ENCODE measurements around the gene NT5E.

DNA sequence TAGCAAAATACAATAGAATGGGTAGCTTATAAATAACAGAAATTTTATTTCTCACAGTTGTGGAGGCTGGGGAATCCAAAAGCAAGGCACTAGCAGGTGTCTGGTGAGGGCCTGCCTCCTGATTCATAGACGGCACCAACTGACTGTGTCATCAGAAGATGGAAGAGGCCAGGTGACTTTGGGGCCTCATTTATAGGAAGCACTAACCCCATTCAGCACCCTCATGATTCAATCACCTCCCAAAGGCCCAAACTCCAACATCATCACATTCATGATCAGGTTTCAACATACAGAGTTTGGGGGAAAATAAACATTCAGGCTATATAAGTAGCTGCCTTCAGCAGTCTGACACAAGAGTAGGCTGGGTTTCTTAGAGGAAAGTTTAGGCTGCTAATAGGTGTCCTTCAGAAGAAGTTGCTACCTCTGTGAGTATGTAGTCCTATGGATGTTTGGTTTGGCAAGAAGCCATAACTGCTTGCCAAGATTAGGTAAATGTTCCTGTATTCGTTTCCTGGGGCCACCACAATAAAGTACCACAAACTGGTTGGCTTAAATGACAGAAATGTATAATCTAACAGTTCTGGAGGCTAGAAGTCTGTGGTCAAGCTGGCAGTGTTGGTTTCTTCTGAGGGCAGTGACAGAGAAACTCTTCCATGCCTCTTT is 48.8 kb downstream of the NT5E start:
- TF ChIP-seq POLR2AphosphoS5 (IDR thresholded peaks at IDR 0.05; ENCODE audit: borderline replicate concordance, low read depth, low read length) (no peak), EZH2 (IDR thresholded peaks at IDR 0.05) (no peak)
